ENCODE results near the gene THSD7A. TPM values are rescaled to one million over a fixed set of nuclear protein-coding genes. Genes with fewer than 3 reads are reported as not detected.

Gene THSD7A
- total and polyA plus RNA-seq, 4 donors = 0.15 to 2.7 (median 1.9) TPM

DNA sequence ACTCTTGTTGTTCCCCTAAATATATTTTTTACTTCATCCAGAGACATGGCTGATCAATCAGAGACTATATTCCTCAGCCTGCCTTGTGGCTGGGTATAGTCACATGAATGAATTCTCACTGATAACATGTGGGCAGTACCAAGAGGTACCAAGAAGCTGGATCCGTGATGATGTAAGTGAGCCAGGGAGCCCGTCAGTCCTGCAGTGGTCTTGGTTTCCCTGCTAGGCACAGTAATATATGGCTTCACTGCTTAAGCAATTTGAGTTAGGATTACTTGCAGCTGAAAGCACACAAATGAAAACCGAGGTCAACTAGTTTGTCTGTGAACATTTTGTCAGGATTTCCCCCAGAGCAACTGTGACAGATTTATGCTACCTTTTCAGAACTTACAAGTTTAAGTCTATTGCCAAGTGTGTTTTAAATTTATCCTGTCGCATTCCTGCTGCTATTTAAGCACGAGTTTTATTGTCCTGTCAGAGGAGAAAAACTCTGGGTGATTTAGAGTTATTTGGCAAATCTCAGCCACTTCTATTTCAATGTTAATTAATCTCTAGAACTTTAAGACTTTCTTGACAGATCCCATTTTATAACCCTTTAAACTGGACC is 476.5 kb downstream of the THSD7A start:
- Histone ChIP-seq H3K4me3 (ENCODE audit: low read depth in 1 of 3, low read length in 3 of 3) (no peak overlapping the region), H3K36me3 (ENCODE audit: control insufficient read depth in 4 of 4, insufficient read depth in 3 of 4, low read depth in 1 of 4, low read length in 3 of 4) (no peaks in the 10 kb centered on the region), H3K27ac (ENCODE audit: low read depth in 1 of 2, low read length in 2 of 2) (no peak overlapping the region), H3K27me3 (ENCODE audit: control insufficient read depth in 4 of 4, insufficient read depth in 4 of 4, low read length in 3 of 4) (no peaks in the 10 kb centered on the region), H3K9me3 (ENCODE audit: control insufficient read depth in 4 of 4, low read length in 3 of 4) (no peaks in the 10 kb centered on the region), H3K9ac (ENCODE audit: low read depth in 1 of 2, low read length in 2 of 2) (no peak overlapping the region), H3K4me1 (ENCODE audit: control insufficient read depth in 4 of 4, insufficient read depth in 4 of 4, low read length in 3 of 4) (no peaks in the 10 kb centered on the region)
- no peak for DNase-seq (ENCODE audit: low spot score)
- 77% methylated on average over 5 of the region's 5 CpGs for WGBS
- TF ChIP-seq JUND (IDR thresholded peaks at IDR 0.05) = no peak
- TF ChIP-seq, protein P1, sequence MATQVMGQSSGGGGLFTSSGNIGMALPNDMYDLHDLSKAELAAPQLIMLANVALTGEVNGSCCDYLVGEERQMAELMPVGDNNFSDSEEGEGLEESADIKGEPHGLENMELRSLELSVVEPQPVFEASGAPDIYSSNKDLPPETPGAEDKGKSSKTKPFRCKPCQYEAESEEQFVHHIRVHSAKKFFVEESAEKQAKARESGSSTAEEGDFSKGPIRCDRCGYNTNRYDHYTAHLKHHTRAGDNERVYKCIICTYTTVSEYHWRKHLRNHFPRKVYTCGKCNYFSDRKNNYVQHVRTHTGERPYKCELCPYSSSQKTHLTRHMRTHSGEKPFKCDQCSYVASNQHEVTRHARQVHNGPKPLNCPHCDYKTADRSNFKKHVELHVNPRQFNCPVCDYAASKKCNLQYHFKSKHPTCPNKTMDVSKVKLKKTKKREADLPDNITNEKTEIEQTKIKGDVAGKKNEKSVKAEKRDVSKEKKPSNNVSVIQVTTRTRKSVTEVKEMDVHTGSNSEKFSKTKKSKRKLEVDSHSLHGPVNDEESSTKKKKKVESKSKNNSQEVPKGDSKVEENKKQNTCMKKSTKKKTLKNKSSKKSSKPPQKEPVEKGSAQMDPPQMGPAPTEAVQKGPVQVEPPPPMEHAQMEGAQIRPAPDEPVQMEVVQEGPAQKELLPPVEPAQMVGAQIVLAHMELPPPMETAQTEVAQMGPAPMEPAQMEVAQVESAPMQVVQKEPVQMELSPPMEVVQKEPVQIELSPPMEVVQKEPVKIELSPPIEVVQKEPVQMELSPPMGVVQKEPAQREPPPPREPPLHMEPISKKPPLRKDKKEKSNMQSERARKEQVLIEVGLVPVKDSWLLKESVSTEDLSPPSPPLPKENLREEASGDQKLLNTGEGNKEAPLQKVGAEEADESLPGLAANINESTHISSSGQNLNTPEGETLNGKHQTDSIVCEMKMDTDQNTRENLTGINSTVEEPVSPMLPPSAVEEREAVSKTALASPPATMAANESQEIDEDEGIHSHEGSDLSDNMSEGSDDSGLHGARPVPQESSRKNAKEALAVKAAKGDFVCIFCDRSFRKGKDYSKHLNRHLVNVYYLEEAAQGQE (IDR thresholded peaks at IDR 0.05) = no peak

DNA sequence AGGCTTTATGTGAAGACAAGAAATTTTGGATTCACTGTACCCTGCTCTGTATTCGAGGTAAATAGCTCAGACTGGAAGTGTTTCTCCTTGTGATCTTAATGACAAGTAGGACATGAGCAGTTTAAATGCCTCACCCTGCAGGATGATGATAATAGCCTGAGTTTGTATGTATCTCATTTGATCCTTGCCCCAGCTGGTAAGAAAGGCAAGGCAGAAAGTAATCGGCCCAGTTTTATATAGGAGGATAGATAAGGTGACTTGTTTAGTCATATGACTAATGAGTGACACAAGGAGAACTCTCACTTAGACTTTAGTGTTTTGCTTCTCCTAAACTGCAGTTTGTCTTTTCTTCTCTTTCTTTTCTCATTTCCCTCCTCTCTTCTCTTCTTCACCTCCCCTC is 485.7 kb downstream of the THSD7A start:
- H3K27me3 ChIP-seq (ENCODE audit: control insufficient read depth in 4 of 4, insufficient read depth in 4 of 4, low read length in 3 of 4) = no peaks in the 10 kb centered on the region
- peaks cover 0 to 9% (median 0%) of the 10 kb centered on the region in 4 donors for H3K4me1 ChIP-seq (ENCODE audit: control insufficient read depth in 4 of 4, insufficient read depth in 4 of 4, low read length in 3 of 4)
- TF ChIP-seq GABPA (IDR thresholded peaks at IDR 0.05 in 1 of 2, conservative IDR thresholded peaks at IDR 0.05 in 1 of 2) (no peak), CTCF (IDR thresholded peaks at IDR 0.05; ENCODE audit: low read depth, low read length, missing input control) (no peak), SP1 (IDR thresholded peaks at IDR 0.05) (no peak), FOXA1 (IDR thresholded peaks at IDR 0.05) (no peak), HNF4G (IDR thresholded peaks at IDR 0.05) (no peak), YY1 (IDR thresholded peaks at IDR 0.05) (no peak)
- TF ChIP-seq, protein P2, sequence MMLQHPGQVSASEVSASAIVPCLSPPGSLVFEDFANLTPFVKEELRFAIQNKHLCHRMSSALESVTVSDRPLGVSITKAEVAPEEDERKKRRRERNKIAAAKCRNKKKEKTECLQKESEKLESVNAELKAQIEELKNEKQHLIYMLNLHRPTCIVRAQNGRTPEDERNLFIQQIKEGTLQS (IDR thresholded peaks at IDR 0.05) = no peak
- TF ChIP-seq, protein P3, sequence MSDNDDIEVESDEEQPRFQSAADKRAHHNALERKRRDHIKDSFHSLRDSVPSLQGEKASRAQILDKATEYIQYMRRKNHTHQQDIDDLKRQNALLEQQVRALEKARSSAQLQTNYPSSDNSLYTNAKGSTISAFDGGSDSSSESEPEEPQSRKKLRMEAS (IDR thresholded peaks at IDR 0.05) = no peak
- no peak overlapping the region for H3K4me3 ChIP-seq (ENCODE audit: low read depth in 1 of 3, low read length in 3 of 3)
- H3K9ac ChIP-seq (ENCODE audit: low read depth in 1 of 2, low read length in 2 of 2) = no peak overlapping the region
- 71% methylated on average over 2 of the region's 2 CpGs for WGBS
- H3K36me3 ChIP-seq (ENCODE audit: control insufficient read depth in 4 of 4, insufficient read depth in 3 of 4, low read depth in 1 of 4, low read length in 3 of 4) = peaks cover 0 to 2% (median 0%) of the 10 kb centered on the region in 4 donors
- no peaks in the 10 kb centered on the region for H3K9me3 ChIP-seq (ENCODE audit: control insufficient read depth in 4 of 4, low read length in 3 of 4)
- no peak for DNase-seq (ENCODE audit: low spot score)
- no peak overlapping the region for H3K27ac ChIP-seq (ENCODE audit: low read depth in 1 of 2, low read length in 2 of 2)

DNA sequence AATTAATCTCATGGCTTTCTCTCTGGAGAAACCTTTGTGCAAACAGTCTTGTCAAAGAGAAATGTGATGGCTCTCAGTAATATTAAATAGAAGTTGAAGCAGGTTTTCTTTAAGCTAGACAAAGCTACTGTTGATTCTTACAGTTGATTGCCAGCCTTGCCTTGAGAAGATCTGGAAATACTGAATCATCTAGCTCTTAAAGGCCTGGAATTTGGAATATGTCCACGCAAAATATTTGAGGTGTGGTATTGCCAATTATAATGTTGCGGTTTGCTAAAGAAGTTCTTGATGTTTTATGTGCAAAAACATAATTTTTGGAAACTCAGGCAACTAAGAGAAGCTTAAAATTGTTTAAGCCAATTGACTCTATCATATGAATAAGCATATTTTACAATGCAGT is 486.4 kb downstream of the THSD7A start:
- Histone ChIP-seq H3K27ac (ENCODE audit: low read depth in 1 of 2, low read length in 2 of 2) (no peak overlapping the region), H3K9ac (ENCODE audit: low read depth in 1 of 2, low read length in 2 of 2) (no peak overlapping the region), H3K36me3 (ENCODE audit: control insufficient read depth in 4 of 4, insufficient read depth in 3 of 4, low read depth in 1 of 4, low read length in 3 of 4) (peaks cover 0 to 2% (median 0%) of the 10 kb centered on the region in 4 donors), H3K4me1 (ENCODE audit: control insufficient read depth in 4 of 4, insufficient read depth in 4 of 4, low read length in 3 of 4) (peaks cover 0 to 13% (median under 1%) of the 10 kb centered on the region in 4 donors), H3K9me3 (ENCODE audit: control insufficient read depth in 4 of 4, low read length in 3 of 4) (no peaks in the 10 kb centered on the region), H3K4me3 (ENCODE audit: low read depth in 1 of 3, low read length in 3 of 3) (no peak overlapping the region), H3K27me3 (ENCODE audit: control insufficient read depth in 4 of 4, insufficient read depth in 4 of 4, low read length in 3 of 4) (no peaks in the 10 kb centered on the region)
- no peak for DNase-seq (ENCODE audit: low spot score)
- 91% methylated on average over 2 of the region's 2 CpGs for WGBS
- no peak for TF ChIP-seq HNF4G (IDR thresholded peaks at IDR 0.05)

All from liver (tissue), 9 donors.